Type B pancreatic cell (in vitro differentiated cells): ENCODE data around the gene BICD1. TPM values are rescaled to one million over a fixed set of nuclear protein-coding genes. Genes with fewer than 3 reads are reported as not detected.

Source experiments
- DNase-seq: peaks from one replicate; pipeline ENCODE4 v3.0.0; 2021; ENCODE audit warnings: mixed read lengths; ENCODE audit not compliant: unreplicated experiment; ENCODE audit errors: extremely low spot score
- H3K27ac Mint-ChIP-seq: 2 replicates; pipeline ENCODE4 v1.8.0; 2021; ENCODE audit warnings: mild to moderate bottlenecking, mixed read lengths
- H3K27me3 Mint-ChIP-seq: 2 replicates; pipeline ENCODE4 v1.8.0; 2021; ENCODE audit warnings: mixed read lengths
- H3K36me3 Mint-ChIP-seq: 2 replicates; pipeline ENCODE4 v1.8.0; 2021; ENCODE audit warnings: mixed read lengths
- H3K4me1 Mint-ChIP-seq: one replicate; pipeline ENCODE4 v1.8.0; 2021; ENCODE audit warnings: mixed read lengths; ENCODE audit not compliant: unreplicated experiment
- H3K4me3 Mint-ChIP-seq: 2 replicates; pipeline ENCODE4 v1.8.0; 2021; ENCODE audit warnings: mild to moderate bottlenecking, mixed read lengths
- H3K9me3 Mint-ChIP-seq: 2 replicates; pipeline ENCODE4 v1.8.0; 2021; ENCODE audit warnings: mixed read lengths
- CTCF ChIP-seq: fragments of 200-600 bp; sonication (generic); conservative IDR thresholded peaks from 2 replicates; pipeline ENCODE4 v1.5.0; 2021; ENCODE audit warnings: antibody characterized with exemption, mild to moderate bottlenecking
- total RNA-seq: library from RNA; stranded (reverse); gene quantifications from 2 replicates; pipeline ENCODE4 v1.2.1, GENCODE V29; 2021; ENCODE audit warnings: low replicate concordance

The BICD1 gene
- total RNA-seq, 1 donor from 2014 or later: 37.7 TPM

- Mint-ChIP-seq H3K36me3 (peaks cover 3% of the 10 kb centered on the region), H3K4me1 (peaks cover 8% of the 10 kb centered on the region), H3K27ac (peak overlapping the region; percentile 1), H3K27me3 (peaks cover 12% of the 10 kb centered on the region), H3K4me3 (peak overlapping the region; percentile 1), H3K9me3 (no peaks in the 10 kb centered on the region)
- DNase-seq: no peak
- TF ChIP-seq CTCF: no peak
Measured at GRCh38 chr12:32069071-32069470, 37.6 kb upstream of the BICD1 start.

GRCh38 chr12:32069731-32070130 lies 36.9 kb upstream of the BICD1 start:
- Mint-ChIP-seq H3K4me1 (peaks cover 8% of the 10 kb centered on the region), H3K27me3 (peaks cover 9% of the 10 kb centered on the region), H3K27ac (peak overlapping the region; percentile 2), H3K4me3 (no peak overlapping the region), H3K9me3 (no peaks in the 10 kb centered on the region), H3K36me3 (no peaks in the 10 kb centered on the region)
- TF ChIP-seq CTCF: no peak
- no peak for DNase-seq

- Mint-ChIP-seq H3K27me3 (peaks cover 5% of the 10 kb centered on the region), H3K9me3 (no peaks in the 10 kb centered on the region), H3K36me3 (no peaks in the 10 kb centered on the region), H3K4me1 (peaks cover 8% of the 10 kb centered on the region), H3K4me3 (no peak overlapping the region), H3K27ac (peak overlapping the region; percentile 2)
- no peak for DNase-seq
- TF ChIP-seq CTCF: no peak
Measured at GRCh38 chr12:32070370-32070769, 36.3 kb upstream of the BICD1 start.

GRCh38 chr12:32072102-32072501 lies 34.5 kb upstream of the BICD1 start:
- TF ChIP-seq CTCF: no peak
- Mint-ChIP-seq H3K4me1 (peaks cover 4% of the 10 kb centered on the region), H3K27me3 (peaks cover 3% of the 10 kb centered on the region), H3K4me3 (no peak overlapping the region), H3K27ac (no peak overlapping the region), H3K36me3 (no peaks in the 10 kb centered on the region), H3K9me3 (no peaks in the 10 kb centered on the region)
- DNase-seq: no peak

- Mint-ChIP-seq H3K9me3 (no peaks in the 10 kb centered on the region), H3K4me1 (no peaks in the 10 kb centered on the region), H3K4me3 (no peak overlapping the region), H3K27ac (no peak overlapping the region), H3K27me3 (peaks cover 16% of the 10 kb centered on the region), H3K36me3 (no peaks in the 10 kb centered on the region)
- no peak for TF ChIP-seq CTCF
- DNase-seq: no peak
Measured at GRCh38 chr12:32074432-32074831, 32.2 kb upstream of the BICD1 start.

GRCh38 chr12:32076941-32077340 lies 29.7 kb upstream of the BICD1 start:
- no peaks in the 10 kb centered on the region for H3K36me3 Mint-ChIP-seq
- no peak for TF ChIP-seq CTCF
- H3K27me3 Mint-ChIP-seq: peaks cover 27% of the 10 kb centered on the region
- H3K27ac Mint-ChIP-seq: no peak overlapping the region
- no peak for DNase-seq
- no peak overlapping the region for H3K4me3 Mint-ChIP-seq
- H3K4me1 Mint-ChIP-seq: no peaks in the 10 kb centered on the region
- no peaks in the 10 kb centered on the region for H3K9me3 Mint-ChIP-seq
